Erythroblast (primary cell): ENCODE results near the gene SDF2L1.

Experiments
- GATA1 ChIP-seq: IDR thresholded peaks from 2 replicates; pipeline ENCODE4 v1.6.1; 2011; ENCODE audit warnings: low read depth, mild to moderate bottlenecking, control low read depth, low read length, moderate library complexity
- POLR2A ChIP-seq: IDR thresholded peaks from 2 replicates; pipeline ENCODE4 v1.6.1; 2011; ENCODE audit warnings: mild to moderate bottlenecking, low read length

GRCh38 chr22:21652010-21652546 lies 10.0 kb downstream of the SDF2L1 start:
- TF ChIP-seq POLR2A (no peak), GATA1 (no peak)
